Measurements from ENCODE around the gene ABHD6. TPM values are rescaled to one million over a fixed set of nuclear protein-coding genes. Genes with fewer than 3 reads are reported as not detected.

ABHD6 gene
- total and polyA plus RNA-seq, 9 of the 15 experiments (the other 6 are each of a cell fraction or from before 2014, with no cell fraction given): 0.53 to 3.6 (median 2.5) TPM

- TF ChIP-seq CTCFL (IDR thresholded peaks at IDR 0.05; ENCODE audit: borderline replicate concordance, insufficient read depth, low read depth, low read length, poor library complexity, severe bottlenecking): peak; percentile 24
- TF ChIP-seq EHMT2 (IDR thresholded peaks at IDR 0.05): no peak
- no peak for TF ChIP-seq PTBP1 (IDR thresholded peaks at IDR 0.05; ENCODE audit: low read depth, low read length)
- no peak for TF ChIP-seq PBX2 (CRISPR knock-in tag; IDR thresholded peaks at IDR 0.05; ENCODE audit: low read depth)
- TF ChIP-seq PBX2 (tag; conservative IDR thresholded peaks at IDR 0.05; ENCODE audit: low read depth): no peak
- TF ChIP-seq CBFA2T3 (IDR thresholded peaks at IDR 0.05): no peak
- TF ChIP-seq ZBTB17 (CRISPR knock-in tag; IDR thresholded peaks at IDR 0.05): no peak; the same call in 1 of the 2 replicates
- peak in 1 of 2 experiments; percentile 6; a peak in 1 of 4 replicates for TF ChIP-seq SIN3A (IDR thresholded peaks at IDR 0.05; ENCODE audit: borderline replicate concordance in 2 of 2, control insufficient read depth in 1 of 2, low read depth in 2 of 2, low read length in 2 of 2)
- TF ChIP-seq GABPB1 (CRISPR knock-in tag; IDR thresholded peaks at IDR 0.05): peak; percentile 96
- peak; percentile 93 for TF ChIP-seq ZBTB2 (IDR thresholded peaks at IDR 0.05)
- no peak for TF ChIP-seq SNAPC5 (CRISPR knock-in tag; IDR thresholded peaks at IDR 0.05)
- TF ChIP-seq ZNF146 (CRISPR knock-in tag; IDR thresholded peaks at IDR 0.05; ENCODE audit: unreplicated experiment): peak; percentile 69
- peak; percentile 95 for TF ChIP-seq CXXC5 (CRISPR knock-in tag; IDR thresholded peaks at IDR 0.05)
- no peak for TF ChIP-seq NELFE (IDR thresholded peaks at IDR 0.05; ENCODE audit: insufficient read depth, insufficient read length)
- TF ChIP-seq DLX4 (CRISPR knock-in tag; IDR thresholded peaks at IDR 0.05): no peak
- TF ChIP-seq ZNF121 (CRISPR knock-in tag; conservative IDR thresholded peaks at IDR 0.05): no peak
- no peak for TF ChIP-seq FOXO4 (CRISPR knock-in tag; IDR thresholded peaks at IDR 0.05)
Measured at GRCh38 chr3:58305882-58306711, 68.5 kb downstream of the ABHD6 start, which contains the start of the genes HTD2 and RPP14 (continued).

Data from K562 (cell line).